Stimulated activated naive CD8-positive, alpha-beta T cell treated with anti-CD3 and anti-CD28 coated beads, Interleukin-15, Interleukin-2, amounts not matched to agents 100 U/mL and 50 U/mL, for 24 hours (primary cell): ENCODE measurements around the gene TOGARAM2.
A peak's percentile ranks its signal among the peaks of the same experiment; 100 is the strongest.

Experiments used
- ATAC-seq: fragments of 150-1000 bp; cut with Tn5 transposase; one replicate; pipeline ENCODE4 v1.10.0; 2021
- DNase-seq: peaks from one replicate; pipeline ENCODE4 v3.0.0; 2021

TOGARAM2 gene

GRCh38 chr2:29053670-29054400 lies 72.7 kb downstream of the TOGARAM2 start:
- DNase-seq (no peak), ATAC-seq (no peak)

DNA sequence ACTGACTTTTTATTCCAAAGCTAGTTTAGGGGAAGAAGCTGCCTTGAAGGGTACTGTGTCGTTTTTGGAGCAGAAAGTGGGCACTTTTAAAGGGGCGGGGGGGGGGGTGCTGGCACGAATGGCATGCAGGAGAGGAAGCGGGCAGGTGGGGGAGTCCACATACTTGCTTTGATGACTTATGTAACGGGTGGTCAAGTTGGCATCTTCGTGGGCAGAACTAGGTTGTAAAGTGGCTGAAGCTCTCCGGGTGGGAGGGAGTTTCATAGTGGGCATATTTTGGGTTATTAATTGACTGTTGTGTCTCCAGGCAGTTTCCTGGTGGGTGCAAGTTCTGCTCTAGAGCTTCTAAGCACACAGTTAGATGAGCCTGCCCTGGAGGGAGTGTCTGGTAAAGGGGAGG lies 73.3 kb downstream of the TOGARAM2 start:
- no peak for DNase-seq
- ATAC-seq: no peak

DNA sequence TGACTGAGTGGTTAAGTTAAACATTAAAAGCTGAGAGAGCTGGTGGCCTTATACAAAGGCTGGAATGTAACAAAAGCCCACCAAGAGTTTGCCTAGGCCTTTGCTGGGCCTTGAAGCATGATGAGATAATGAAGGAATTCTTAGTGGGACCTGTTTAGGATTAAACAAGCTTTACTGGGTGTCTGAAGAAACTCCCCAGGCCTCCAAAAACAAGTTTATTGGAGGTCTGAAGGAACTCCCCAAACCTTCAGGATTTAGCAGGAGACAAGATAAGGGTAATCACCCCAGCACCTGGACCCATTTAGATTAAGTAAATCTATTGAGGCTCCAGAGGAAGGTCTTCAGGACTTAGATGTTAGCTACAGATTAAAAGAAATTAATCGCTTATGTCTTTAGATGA lies 74.5 kb downstream of the TOGARAM2 start:
- no peak for DNase-seq
- ATAC-seq: no peak

GRCh38 chr2:29056452-29056851 lies 75.4 kb downstream of the TOGARAM2 start:
- no peak for DNase-seq

GRCh38 chr2:29057006-29057405 lies 75.9 kb downstream of the TOGARAM2 start:
- DNase-seq: no peak
- no peak for ATAC-seq

More at GRCh38 chr2:29056452-29056851, 75.4 kb downstream of the TOGARAM2 start:
- ATAC-seq: peak; percentile 57

DNA sequence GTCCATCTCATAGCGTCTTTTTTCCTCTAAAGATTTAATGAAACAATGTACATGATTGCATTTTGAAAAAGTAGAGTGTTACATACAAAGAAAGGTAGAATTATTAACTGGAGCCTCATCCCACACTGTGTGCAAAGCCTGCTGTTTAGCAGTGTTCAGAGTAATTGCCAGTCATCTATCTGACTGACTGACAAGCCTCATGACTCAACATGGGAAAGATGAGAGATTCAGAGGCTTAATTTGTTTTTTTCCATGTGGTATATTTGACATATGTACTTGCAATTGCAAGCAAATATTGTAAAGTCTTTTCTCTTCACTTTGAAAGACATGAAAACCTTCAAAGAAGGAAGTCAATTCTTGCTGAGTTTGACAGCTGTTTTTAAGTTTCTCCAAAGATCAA lies 78.5 kb downstream of the TOGARAM2 start:
- ATAC-seq (peak; percentile 82), DNase-seq (no peak)

GRCh38 chr2:29060441-29060840 lies 79.3 kb downstream of the TOGARAM2 start:
- no peak for DNase-seq
- no peak for ATAC-seq

- ATAC-seq (no peak), DNase-seq (no peak)
Measured at GRCh38 chr2:29061176-29061575, 80.1 kb downstream of the TOGARAM2 start.

DNA sequence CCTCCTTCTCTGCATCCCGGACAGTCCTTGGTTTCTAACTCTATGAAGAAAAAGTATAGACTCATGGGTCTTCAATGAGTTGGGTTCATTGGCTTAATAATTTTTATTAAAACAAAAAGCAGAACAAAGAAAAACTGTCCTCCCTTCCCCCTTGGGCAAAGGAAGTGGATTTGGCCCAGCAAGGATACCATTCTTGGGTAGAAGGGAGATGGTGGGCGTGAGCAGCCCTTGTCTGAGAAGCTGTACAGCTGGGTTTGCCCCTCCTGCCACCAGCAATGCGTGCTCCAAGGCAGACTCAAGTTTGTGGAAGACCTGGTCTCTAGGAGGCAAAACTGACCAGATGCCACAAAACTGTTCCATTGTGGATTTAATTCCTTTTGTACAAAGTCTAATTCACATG lies 80.5 kb downstream of the TOGARAM2 start:
- no peak for ATAC-seq

GRCh38 chr2:29062371-29062770 lies 81.3 kb downstream of the TOGARAM2 start:
- DNase-seq: no peak
- ATAC-seq: no peak

More for the DNA sequence above, 80.5 kb downstream of the TOGARAM2 start:
- no peak for DNase-seq

DNA sequence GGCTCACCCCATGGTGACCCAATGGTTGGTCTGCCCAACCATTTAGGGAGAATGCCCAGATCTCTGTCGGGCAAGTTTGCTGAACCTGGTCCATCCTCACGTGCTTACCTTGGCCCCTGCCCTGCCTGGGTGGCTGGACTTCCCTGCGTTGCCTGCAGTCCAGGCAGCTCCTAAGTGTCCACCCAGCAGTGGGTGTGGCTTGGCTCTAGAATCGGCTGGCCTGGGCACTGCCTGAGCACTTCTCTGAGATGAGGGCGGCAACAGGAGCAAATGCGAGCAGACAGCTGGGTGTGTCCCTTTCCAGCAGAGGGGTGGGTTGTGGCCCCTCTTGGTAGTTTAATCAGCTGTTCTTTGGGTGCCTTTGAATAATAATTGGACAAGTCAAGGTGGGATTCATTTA lies 82.0 kb downstream of the TOGARAM2 start:
- DNase-seq (no peak), ATAC-seq (no peak)

- no peak for ATAC-seq
- DNase-seq: no peak
Measured at GRCh38 chr2:29063646-29064345, 82.7 kb downstream of the TOGARAM2 start.

GRCh38 chr2:29064346-29064715 lies 83.2 kb downstream of the TOGARAM2 start:
- DNase-seq (no peak), ATAC-seq (no peak)

GRCh38 chr2:29064746-29065067 lies 83.6 kb downstream of the TOGARAM2 start:
- DNase-seq (no peak), ATAC-seq (no peak)

GRCh38 chr2:29065068-29065811 lies 84.1 kb downstream of the TOGARAM2 start:
- no peak for ATAC-seq
- no peak for DNase-seq

GRCh38 chr2:29066271-29066860 lies 85.3 kb downstream of the TOGARAM2 start:
- no peak for ATAC-seq
- no peak for DNase-seq

DNA sequence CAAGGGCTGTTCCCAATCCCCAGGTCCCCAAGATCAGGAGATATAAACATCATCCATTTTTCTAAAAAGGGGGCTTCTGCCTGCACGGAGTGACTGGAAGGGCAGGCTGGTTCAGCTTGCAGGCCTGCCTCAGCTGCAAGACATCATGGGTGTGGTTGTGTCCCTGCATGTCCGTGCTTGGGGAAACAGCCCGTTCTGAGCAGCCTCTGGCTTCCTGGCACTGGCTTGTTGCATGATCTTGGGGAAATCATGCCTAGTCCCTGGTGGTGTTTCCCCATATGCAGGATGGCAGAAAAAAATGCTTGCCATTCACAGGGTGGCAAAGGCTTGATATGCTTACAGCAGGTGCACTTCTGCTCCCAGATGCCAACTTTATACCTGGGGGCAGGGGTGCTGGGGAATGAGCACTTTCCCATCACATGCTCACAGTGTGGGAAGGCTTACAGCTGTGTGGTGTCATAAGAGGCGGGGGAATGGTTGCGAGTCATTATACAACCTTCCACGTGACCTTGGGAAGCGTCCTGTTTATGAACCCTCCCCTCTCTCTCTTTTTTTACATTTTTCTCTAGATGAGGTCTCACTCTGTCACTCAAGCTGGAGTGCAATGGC lies 86.0 kb downstream of the TOGARAM2 start:
- no peak for DNase-seq
- ATAC-seq: no peak

- no peak for ATAC-seq
Measured at GRCh38 chr2:29068513-29068912, 87.4 kb downstream of the TOGARAM2 start.

DNA sequence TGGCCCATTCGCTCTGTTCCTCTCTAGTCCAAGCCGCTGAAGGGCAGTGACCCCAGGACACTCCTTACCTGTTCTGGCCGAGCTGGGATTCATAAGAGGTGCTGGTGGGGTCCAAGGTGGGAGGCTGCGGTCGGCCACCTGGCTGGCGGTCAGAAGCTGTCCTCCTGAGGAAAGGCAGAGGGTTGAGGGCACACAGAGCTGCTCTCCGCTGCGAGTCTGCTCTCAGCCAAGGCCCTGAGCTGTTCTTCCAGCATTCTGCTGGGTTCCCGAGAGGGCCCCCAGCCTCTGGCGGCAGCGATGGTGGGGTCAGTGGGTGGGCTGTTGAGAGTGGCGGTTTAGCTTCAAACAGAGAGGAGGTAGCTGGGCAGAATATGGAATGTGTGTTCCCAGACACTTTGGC lies 89.4 kb downstream of the TOGARAM2 start:
- no peak for ATAC-seq
- DNase-seq: no peak

More at GRCh38 chr2:29068513-29068912, 87.4 kb downstream of the TOGARAM2 start:
- DNase-seq: no peak

- ATAC-seq (no peak), DNase-seq (no peak)
Measured at GRCh38 chr2:29071032-29071975, 90.2 kb downstream of the TOGARAM2 start.

GRCh38 chr2:29072251-29072650 lies 91.2 kb downstream of the TOGARAM2 start:
- ATAC-seq (no peak), DNase-seq (no peak)
